HL-60 (cell line): ENCODE measurements around the gene METTL25B.

Experiments
- POLR2AphosphoS5 ChIP-seq: IDR thresholded peaks from 2 replicates; pipeline ENCODE4 v1.6.1; 2012; ENCODE audit warnings: low read depth
- TF ChIP-seq, protein P1 (sequence below): IDR thresholded peaks from 2 replicates; pipeline ENCODE4 v1.6.1; 2012; ENCODE audit warnings: low read depth; ENCODE audit not compliant: insufficient replicate concordance
- TF ChIP-seq, protein P2 (sequence below): IDR thresholded peaks from one replicate; pipeline ENCODE4 v1.5.1; 2011; ENCODE audit warnings: low read length, control low read depth, inconsistent platforms; ENCODE audit not compliant: insufficient read depth

GRCh38 chr1:156709031-156709430, 19.2 kb upstream of the METTL25B start:
- TF ChIP-seq, protein P1, sequence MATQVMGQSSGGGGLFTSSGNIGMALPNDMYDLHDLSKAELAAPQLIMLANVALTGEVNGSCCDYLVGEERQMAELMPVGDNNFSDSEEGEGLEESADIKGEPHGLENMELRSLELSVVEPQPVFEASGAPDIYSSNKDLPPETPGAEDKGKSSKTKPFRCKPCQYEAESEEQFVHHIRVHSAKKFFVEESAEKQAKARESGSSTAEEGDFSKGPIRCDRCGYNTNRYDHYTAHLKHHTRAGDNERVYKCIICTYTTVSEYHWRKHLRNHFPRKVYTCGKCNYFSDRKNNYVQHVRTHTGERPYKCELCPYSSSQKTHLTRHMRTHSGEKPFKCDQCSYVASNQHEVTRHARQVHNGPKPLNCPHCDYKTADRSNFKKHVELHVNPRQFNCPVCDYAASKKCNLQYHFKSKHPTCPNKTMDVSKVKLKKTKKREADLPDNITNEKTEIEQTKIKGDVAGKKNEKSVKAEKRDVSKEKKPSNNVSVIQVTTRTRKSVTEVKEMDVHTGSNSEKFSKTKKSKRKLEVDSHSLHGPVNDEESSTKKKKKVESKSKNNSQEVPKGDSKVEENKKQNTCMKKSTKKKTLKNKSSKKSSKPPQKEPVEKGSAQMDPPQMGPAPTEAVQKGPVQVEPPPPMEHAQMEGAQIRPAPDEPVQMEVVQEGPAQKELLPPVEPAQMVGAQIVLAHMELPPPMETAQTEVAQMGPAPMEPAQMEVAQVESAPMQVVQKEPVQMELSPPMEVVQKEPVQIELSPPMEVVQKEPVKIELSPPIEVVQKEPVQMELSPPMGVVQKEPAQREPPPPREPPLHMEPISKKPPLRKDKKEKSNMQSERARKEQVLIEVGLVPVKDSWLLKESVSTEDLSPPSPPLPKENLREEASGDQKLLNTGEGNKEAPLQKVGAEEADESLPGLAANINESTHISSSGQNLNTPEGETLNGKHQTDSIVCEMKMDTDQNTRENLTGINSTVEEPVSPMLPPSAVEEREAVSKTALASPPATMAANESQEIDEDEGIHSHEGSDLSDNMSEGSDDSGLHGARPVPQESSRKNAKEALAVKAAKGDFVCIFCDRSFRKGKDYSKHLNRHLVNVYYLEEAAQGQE: no peak
- TF ChIP-seq POLR2AphosphoS5: no peak
- TF ChIP-seq, protein P2, sequence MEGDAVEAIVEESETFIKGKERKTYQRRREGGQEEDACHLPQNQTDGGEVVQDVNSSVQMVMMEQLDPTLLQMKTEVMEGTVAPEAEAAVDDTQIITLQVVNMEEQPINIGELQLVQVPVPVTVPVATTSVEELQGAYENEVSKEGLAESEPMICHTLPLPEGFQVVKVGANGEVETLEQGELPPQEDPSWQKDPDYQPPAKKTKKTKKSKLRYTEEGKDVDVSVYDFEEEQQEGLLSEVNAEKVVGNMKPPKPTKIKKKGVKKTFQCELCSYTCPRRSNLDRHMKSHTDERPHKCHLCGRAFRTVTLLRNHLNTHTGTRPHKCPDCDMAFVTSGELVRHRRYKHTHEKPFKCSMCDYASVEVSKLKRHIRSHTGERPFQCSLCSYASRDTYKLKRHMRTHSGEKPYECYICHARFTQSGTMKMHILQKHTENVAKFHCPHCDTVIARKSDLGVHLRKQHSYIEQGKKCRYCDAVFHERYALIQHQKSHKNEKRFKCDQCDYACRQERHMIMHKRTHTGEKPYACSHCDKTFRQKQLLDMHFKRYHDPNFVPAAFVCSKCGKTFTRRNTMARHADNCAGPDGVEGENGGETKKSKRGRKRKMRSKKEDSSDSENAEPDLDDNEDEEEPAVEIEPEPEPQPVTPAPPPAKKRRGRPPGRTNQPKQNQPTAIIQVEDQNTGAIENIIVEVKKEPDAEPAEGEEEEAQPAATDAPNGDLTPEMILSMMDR: no peak
